ENCODE results near the gene SDHAF2. TPM values are rescaled to one million over a fixed set of nuclear protein-coding genes. Genes with fewer than 3 reads are reported as not detected.

Gene SDHAF2
- total and polyA plus RNA-seq, 9 of the 15 experiments (the other 6 are each of a cell fraction or from before 2014, with no cell fraction given) = 21.2 to 144 (median 40.4) TPM

GRCh38 chr11:61481806-61482205 is 51.9 kb downstream of the SDHAF2 start:
- Histone ChIP-seq H3K79me2 (ENCODE audit: control insufficient read depth, insufficient read depth, low read length) (no peaks in the 10 kb centered on the region), H3K4me1 (replicated peaks in 1 of 2; ENCODE audit: control insufficient read depth in 2 of 2, insufficient read depth in 2 of 2, low read length in 2 of 2) (peaks cover 0 to 34% of the 10 kb centered on the region in 2 experiments; a peak in 2 of 5 replicates), H2AFZ (ENCODE audit: low read depth, low read length) (no peak overlapping the region), H3K27me3 (ENCODE audit: control insufficient read depth in 2 of 2, insufficient read depth in 2 of 2, low read length in 2 of 2) (peaks cover 32 to 64% of the 10 kb centered on the region in 2 experiments), H3K9me1 (ENCODE audit: control insufficient read depth, insufficient read depth, low read length) (no peaks in the 10 kb centered on the region), H4K20me1 (replicated peaks; ENCODE audit: control insufficient read depth, insufficient read depth, low read length) (peaks cover 12% of the 10 kb centered on the region; the same call in 1 of the 2 replicates), H3K36me3 (ENCODE audit: control insufficient read depth, insufficient read depth, low read length) (no peaks in the 10 kb centered on the region), H3K4me2 (ENCODE audit: insufficient read depth, low read length) (no peak overlapping the region), H3K9me3 (replicated peaks; ENCODE audit: control insufficient read depth, insufficient read depth, low read depth, low read length) (no peaks in the 10 kb centered on the region), H3K9ac (ENCODE audit: insufficient read depth in 1 of 2, low read depth in 2 of 2, low read length in 2 of 2) (0 out of 4 replicates have a peak overlapping the region, but pooled peaks of 1 of the 2 experiments have one; percentile 20), H3K27ac (ENCODE audit: extremely low read depth, low read depth, low read length) (no peak overlapping the region), H3K4me3 (no peak overlapping the region)
- FAIRE-seq (no peak), ATAC-seq (no peak), DNase-seq (ENCODE audit: extremely low read depth in 1 of 4, low spot score in 3 of 4) (no peak)
- ChIA-PET CTCF (ENCODE audit: low intra/inter-chr PET ratio) (no interaction called here), POLR2A (interaction anchor here (1.1 to 1.2 kb wide), 2 partner anchors 11 to 20 kb away, joined by 4 to 9 read pairs; no protein-coding TSS in a partner anchor)
- in situ Hi-C loops (cut with MboI) (no loop called here), intact Hi-C loops (cut with micrococcal nuclease) (no loop called here)
- no peak for TF ChIP-seq EP400 (IDR thresholded peaks at IDR 0.05)
- TF ChIP-seq ZNF431 (CRISPR knock-in tag; IDR thresholded peaks at IDR 0.05) = no peak
- no peak for TF ChIP-seq RAD51 (IDR thresholded peaks at IDR 0.05; ENCODE audit: borderline replicate concordance, low read depth)
- TF ChIP-seq CBX1 (IDR thresholded peaks at IDR 0.05; ENCODE audit: low read depth) = no peak
- BruUV-seq (replicated peaks) = no TSS peak
- WGBS (ENCODE audit: insufficient coverage, low coverage, missing lambda C conversion rate) = 0% methylated on average over 10 of the region's 10 CpGs

- Histone ChIP-seq H2AFZ (ENCODE audit: low read depth, low read length) (no peak overlapping the region), H4K20me1 (replicated peaks; ENCODE audit: control insufficient read depth, insufficient read depth, low read length) (peaks cover 11% of the 10 kb centered on the region; the same call in 1 of the 2 replicates), H3K79me2 (ENCODE audit: control insufficient read depth, insufficient read depth, low read length) (no peaks in the 10 kb centered on the region), H3K9me1 (ENCODE audit: control insufficient read depth, insufficient read depth, low read length) (no peaks in the 10 kb centered on the region), H3K4me2 (ENCODE audit: insufficient read depth, low read length) (no peak overlapping the region), H3K4me1 (replicated peaks in 1 of 2; ENCODE audit: control insufficient read depth in 2 of 2, insufficient read depth in 2 of 2, low read length in 2 of 2) (peaks cover 0 to 32% of the 10 kb centered on the region in 2 experiments; a peak in 2 of 5 replicates), H3K36me3 (ENCODE audit: control insufficient read depth, insufficient read depth, low read length) (no peaks in the 10 kb centered on the region), H3K9ac (ENCODE audit: insufficient read depth in 1 of 2, low read depth in 2 of 2, low read length in 2 of 2) (0 out of 4 replicates have a peak overlapping the region, but pooled peaks of 1 of the 2 experiments have one; percentile 32), H3K4me3 (no peak overlapping the region), H3K27ac (ENCODE audit: extremely low read depth, low read depth, low read length) (no peak overlapping the region), H3K27me3 (ENCODE audit: control insufficient read depth in 2 of 2, insufficient read depth in 2 of 2, low read length in 2 of 2) (peaks cover 38 to 71% of the 10 kb centered on the region in 2 experiments), H3K9me3 (replicated peaks; ENCODE audit: control insufficient read depth, insufficient read depth, low read depth, low read length) (no peaks in the 10 kb centered on the region)
- ATAC-seq (peak; percentile 95), FAIRE-seq (peak; percentile 42), DNase-seq (ENCODE audit: extremely low read depth in 1 of 4, low spot score in 3 of 4) (peak; percentile 66 to 81 (median 77))
- 0% methylated on average over 6 of the region's 7 CpGs for WGBS (ENCODE audit: insufficient coverage, low coverage, missing lambda C conversion rate)
- intact Hi-C loops (cut with micrococcal nuclease) = no loop called here
- CTCF ChIA-PET (ENCODE audit: low intra/inter-chr PET ratio) = no interaction called here
- POLR2A ChIA-PET = interaction anchor here (1.0 to 1.2 kb wide), 3 partner anchors 11 to 93 kb away, joined by 3 to 9 read pairs (median 4); no protein-coding TSS in a partner anchor
- in situ Hi-C loops (cut with MboI) = no loop called here
- BruUV-seq (replicated peaks) = no TSS peak
- no peak for TF ChIP-seq ZNF239 (CRISPR knock-in tag; IDR thresholded peaks at IDR 0.05)
- TF ChIP-seq CREM (IDR thresholded peaks at IDR 0.05; ENCODE audit: low read depth) = 0 out of 2 replicates have a peak, but pooled peaks have one; percentile 15
- no peak for TF ChIP-seq KAT8 (IDR thresholded peaks at IDR 0.05; ENCODE audit: low read depth)
- no peak for TF ChIP-seq KDM4B (IDR thresholded peaks at IDR 0.05; ENCODE audit: borderline replicate concordance in 2 of 2, low read depth in 1 of 2)
- no peak for TF ChIP-seq UBTF (IDR thresholded peaks at IDR 0.05; ENCODE audit: borderline replicate concordance in 1 of 2, low read depth in 2 of 2, low read length in 2 of 2)
- no peak for TF ChIP-seq ZNF696 (CRISPR knock-in tag; conservative IDR thresholded peaks at IDR 0.05)
- no peak for TF ChIP-seq KDM1A (IDR thresholded peaks at IDR 0.05)
- TF ChIP-seq ZNF146 (CRISPR knock-in tag; IDR thresholded peaks at IDR 0.05; ENCODE audit: unreplicated experiment) = no peak
- no peak for TF ChIP-seq ZBTB8A (IDR thresholded peaks at IDR 0.05; ENCODE audit: partially characterized antibody)
Measured at GRCh38 chr11:61482513-61482912, 52.6 kb downstream of the SDHAF2 start.
